K562 (cell line): ENCODE data around the gene CSF1. TPM values are rescaled to one million over a fixed set of nuclear protein-coding genes. Genes with fewer than 3 reads are reported as not detected.

Experiments
- BRCA1 ChIP-seq, 2 experiments: fragments of 450-650 bp in 1 of 2; sonication (generic) in 1 of 2; formaldehyde crosslinking in 1 of 2; IDR thresholded peaks; 2 replicates each; pipeline versions ENCODE4 v1.5.0 to v1.6.1; 2017 to 2020; ENCODE audit warnings: mild to moderate bottlenecking in 1 of 2, missing genetic modification reagents in 1 of 2
- CBFA2T3 ChIP-seq: fragments of 450-650 bp; IDR thresholded peaks from 2 replicates; pipeline ENCODE4 v1.6.1; 2017
- CTCFL ChIP-seq: IDR thresholded peaks from 2 replicates; pipeline ENCODE4 v1.6.1; 2011; ENCODE audit warnings: borderline replicate concordance, low read depth, mild to moderate bottlenecking, moderate library complexity, low read length; ENCODE audit not compliant: insufficient read depth, poor library complexity, severe bottlenecking
- CXXC5 ChIP-seq: fragments of 250-450 bp; sonication (Bioruptor Pico); IDR thresholded peaks from 2 replicates; pipeline ENCODE4 v1.8.0; 2022; ENCODE audit warnings: inconsistent platforms, mild to moderate bottlenecking, moderate library complexity
- FOXO4 ChIP-seq: fragments of 450-650 bp; formaldehyde crosslinking; IDR thresholded peaks from 2 replicates; pipeline ENCODE4 v1.4.0; 2020; ENCODE audit warnings: mild to moderate bottlenecking, moderate library complexity
- GTF3C2 ChIP-seq: IDR thresholded peaks from 3 replicates; pipeline ENCODE4 v1.6.1; 2011; ENCODE audit warnings: borderline replicate concordance, mild to moderate bottlenecking, moderate library complexity; ENCODE audit not compliant: insufficient read length; ENCODE audit errors: extremely low read depth
- HDAC6 ChIP-seq: IDR thresholded peaks from 2 replicates; pipeline ENCODE4 v1.6.1; 2012; ENCODE audit warnings: low read depth, mild to moderate bottlenecking, control low read depth, inconsistent platforms, low read length, moderate library complexity
- LCOR ChIP-seq: sonication (generic); formaldehyde crosslinking; IDR thresholded peaks from 2 replicates; pipeline ENCODE4 v1.8.0; 2022; ENCODE audit warnings: mild to moderate bottlenecking, missing genetic modification reagents
- MXI1 ChIP-seq: IDR thresholded peaks from 2 replicates; pipeline ENCODE4 v1.6.1; 2011; ENCODE audit warnings: low read depth, mild to moderate bottlenecking, improper control_type of control experiment, low read length
- NFE2 ChIP-seq: IDR thresholded peaks from 2 replicates; pipeline ENCODE4 v1.6.1; 2014; ENCODE audit warnings: antibody characterized with exemption, low read depth
- PCBP2 ChIP-seq: fragments of 200-400 bp; formaldehyde crosslinking; IDR thresholded peaks from 2 replicates; pipeline ENCODE4 v1.6.1; 2018; ENCODE audit warnings: low read length, low read depth, mild to moderate bottlenecking, moderate library complexity; ENCODE audit not compliant: poor library complexity, severe bottlenecking
- PTRF ChIP-seq: fragments of 450-650 bp; IDR thresholded peaks from 2 replicates; pipeline ENCODE4 v1.6.1; 2016; ENCODE audit warnings: mild to moderate bottlenecking, missing genetic modification characterization, missing compliant biosample characterization
- RBM14 ChIP-seq: fragments of 200-400 bp; formaldehyde crosslinking; IDR thresholded peaks from 2 replicates; pipeline ENCODE4 v1.6.1; 2018; ENCODE audit warnings: low read depth, mild to moderate bottlenecking, low read length, moderate library complexity, borderline replicate concordance; ENCODE audit not compliant: insufficient read depth
- TAF9B ChIP-seq: fragments of 450-650 bp; IDR thresholded peaks from 2 replicates; pipeline ENCODE4 v1.6.1; 2018; ENCODE audit warnings: mild to moderate bottlenecking; ENCODE audit not compliant: partially characterized antibody
- TOE1 ChIP-seq, 2 experiments: fragments of 450-650 bp in 1 of 2; sonication (generic) in 1 of 2; formaldehyde crosslinking in 1 of 2; IDR thresholded peaks; 2 replicates each; pipeline versions ENCODE4 v1.7.1 to v1.8.0; 2016 to 2022; ENCODE audit warnings: borderline replicate concordance in 2 of 2, mild to moderate bottlenecking in 2 of 2, antibody characterized with exemption in 1 of 2, inconsistent platforms in 1 of 2, low read depth in 1 of 2, missing genetic modification reagents in 1 of 2, moderate library complexity in 1 of 2
- ZBTB17 ChIP-seq: fragments of 450-650 bp; formaldehyde crosslinking; IDR thresholded peaks from 2 replicates; pipeline ENCODE4 v1.4.0; 2020; ENCODE audit warnings: mild to moderate bottlenecking
- ZBTB34 ChIP-seq: fragments of 250-450 bp; sonication (Bioruptor Pico); IDR thresholded peaks from 2 replicates; pipeline ENCODE4 v1.8.0; 2021; ENCODE audit warnings: mild to moderate bottlenecking, moderate library complexity
- ZNF146 ChIP-seq: IDR thresholded peaks from one replicate; pipeline ENCODE4 v1.6.1; 2018; ENCODE audit warnings: missing compliant biosample characterization; ENCODE audit not compliant: unreplicated experiment
- polyA plus RNA-seq, 8 experiments: library from polyadenylated mRNA; depleted of rRNA in 4 of 8; stranded (reverse) in 5 of 8; unstranded in 3 of 8; fragments of >200 nt; fragmentation: Nextera tagmentation in 2 of 8; fragmentation: Illumina TruSeq in 1 of 8; extraction: Ambion mirVana in 2 of 8; extraction: Trizol in 1 of 8; gene quantifications; 2 replicates each; pipeline versions ENCODE4 v1.2.1 to v1.2.3, GENCODE V29; 2011 to 2014; ENCODE audit warnings: inconsistent platforms in 1 of 8, missing spikeins in 1 of 8
- total RNA-seq, 7 experiments: library from RNA; depleted of rRNA in 6 of 7; stranded (reverse); fragments of >200 nt in 6 of 7; fragmentation: Illumina TruSeq in 2 of 7; extraction: Trizol in 2 of 7; gene quantifications; 2 replicates each; pipeline versions ENCODE4 v1.2.1 to v1.2.3, GENCODE V29; 2011 to 2021; ENCODE audit warnings: low replicate concordance in 1 of 7

Gene CSF1
- total and polyA plus RNA-seq, 9 of the 15 experiments (the other 6 are each of a cell fraction or from before 2014, with no cell fraction given), result 0.18 to 11.8 (median 2.8) TPM

- peak; percentile 87 for TF ChIP-seq CTCFL
- no peak for TF ChIP-seq ZBTB17 (CRISPR knock-in tag)
- TF ChIP-seq FOXO4, result no peak
- no peak for TF ChIP-seq BRCA1 (IDR thresholded peaks at IDR 0.05)
- no peak for TF ChIP-seq BRCA1 (CRISPR knock-in tag; IDR thresholded peaks at IDR 0.05)
- no peak for TF ChIP-seq NFE2
- TF ChIP-seq ZBTB34 (CRISPR knock-in tag), result no peak
- no peak for TF ChIP-seq RBM14
- no peak for TF ChIP-seq GTF3C2
- TF ChIP-seq LCOR (CRISPR knock-in tag), result no peak
- TF ChIP-seq TOE1 (IDR thresholded peaks at IDR 0.05; ENCODE audit: borderline replicate concordance), result no peak
- TF ChIP-seq TOE1 (CRISPR knock-in tag; IDR thresholded peaks at IDR 0.05; ENCODE audit: borderline replicate concordance, low read depth), result no peak
- TF ChIP-seq ZNF146 (CRISPR knock-in tag), result no peak
- no peak for TF ChIP-seq PTRF (tag)
- TF ChIP-seq HDAC6, result no peak
- TF ChIP-seq TAF9B, result no peak
- TF ChIP-seq CXXC5 (CRISPR knock-in tag), result no peak
- no peak for TF ChIP-seq PCBP2
- no peak for TF ChIP-seq CBFA2T3
- TF ChIP-seq MXI1, result no peak
These were observed 12.7 kb downstream of the CSF1 start (continued) for GRCh38 chr1:109923131-109923945.
